ENCODE results near the gene SORCS2. TPM values are rescaled to one million over a fixed set of nuclear protein-coding genes. Genes with fewer than 3 reads are reported as not detected.

SORCS2 gene
- total RNA-seq, 2 donors from 2014 or later, result 1.0 to 4.4 TPM

- no peak for DNase-seq (ENCODE audit: low spot score)
- no peaks in the 10 kb centered on the region for H3K9me3 ChIP-seq
- H3K36me3 ChIP-seq, result no peaks in the 10 kb centered on the region
- intact Hi-C loops (cut with DNase I), result no loop called here
- no peak for TF ChIP-seq POLR2A (IDR thresholded peaks at IDR 0.05)
- no peak for TF ChIP-seq CTCF (IDR thresholded peaks at IDR 0.05)
- TF ChIP-seq POLR2AphosphoS5 (IDR thresholded peaks at IDR 0.05), result no peak
- peak overlapping the region in 1 of 2 donors; percentile 4 for H3K27ac ChIP-seq
- H3K4me1 ChIP-seq (replicated peaks), result peaks cover 7% of the 10 kb centered on the region
- H3K27me3 ChIP-seq (replicated peaks; ENCODE audit: insufficient read depth), result no peaks in the 10 kb centered on the region
- H3K4me3 ChIP-seq, result no peak overlapping the region
- 92% methylated on average over 32 of the region's 32 CpGs for WGBS
These were observed 564.4 kb downstream of the SORCS2 start for GRCh38 chr4:7756561-7757355.

GRCh38 chr4:7757501-7758471 lies 565.4 kb downstream of the SORCS2 start:
- no peak for TF ChIP-seq CTCF (IDR thresholded peaks at IDR 0.05)
- peak; percentile 92 for TF ChIP-seq POLR2AphosphoS5 (IDR thresholded peaks at IDR 0.05)
- no peaks in the 10 kb centered on the region for H3K27me3 ChIP-seq (replicated peaks; ENCODE audit: insufficient read depth)
- peak; percentile 49 for DNase-seq (ENCODE audit: low spot score)
- intact Hi-C loops (cut with DNase I), result no loop called here
- H3K27ac ChIP-seq, result peak overlapping the region in 1 of 2 donors; percentile 5
- H3K9me3 ChIP-seq, result no peaks in the 10 kb centered on the region
- no peaks in the 10 kb centered on the region for H3K36me3 ChIP-seq
- 21% methylated on average over 22 of the region's 22 CpGs for WGBS
- peaks cover 7% of the 10 kb centered on the region for H3K4me1 ChIP-seq (replicated peaks)
- no peak overlapping the region for H3K4me3 ChIP-seq

GRCh38 chr4:7758476-7758875 lies 566.1 kb downstream of the SORCS2 start:
- TF ChIP-seq CTCF (IDR thresholded peaks at IDR 0.05) (no peak), POLR2A (IDR thresholded peaks at IDR 0.05) (no peak), POLR2AphosphoS5 (IDR thresholded peaks at IDR 0.05) (no peak)
- Histone ChIP-seq H3K4me3 (no peak overlapping the region), H3K36me3 (no peaks in the 10 kb centered on the region), H3K4me1 (replicated peaks) (peaks cover 7% of the 10 kb centered on the region), H3K27me3 (replicated peaks; ENCODE audit: insufficient read depth) (no peaks in the 10 kb centered on the region), H3K9me3 (no peaks in the 10 kb centered on the region), H3K27ac (no peak overlapping the region)
- no peak for DNase-seq (ENCODE audit: low spot score)
- WGBS, result 81% methylated on average over 11 of the region's 11 CpGs
- intact Hi-C loops (cut with DNase I), result no loop called here

DNA sequence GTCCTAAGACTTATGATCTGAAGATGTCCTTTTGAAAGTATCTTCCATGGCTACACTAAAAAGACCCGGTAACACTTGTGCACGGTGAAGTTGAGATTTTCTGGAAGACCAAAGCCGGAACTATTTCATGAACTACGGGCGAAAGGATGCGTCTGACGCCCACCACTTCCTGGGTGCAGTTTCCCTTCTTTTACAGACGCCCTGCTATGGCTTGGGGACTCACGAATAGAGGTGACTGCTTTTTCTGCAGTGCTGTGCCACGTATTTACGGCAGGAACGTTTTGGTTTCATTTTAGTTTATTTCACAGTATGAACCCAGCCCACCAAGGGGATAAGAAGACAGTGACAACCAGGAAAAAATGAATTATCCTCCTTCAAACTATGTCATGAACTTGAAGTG lies 566.9 kb downstream of the SORCS2 start:
- peaks cover 7% of the 10 kb centered on the region for H3K4me1 ChIP-seq (replicated peaks)
- no peaks in the 10 kb centered on the region for H3K27me3 ChIP-seq (replicated peaks; ENCODE audit: insufficient read depth)
- no peak for TF ChIP-seq CTCF (IDR thresholded peaks at IDR 0.05)
- no peak for TF ChIP-seq POLR2A (IDR thresholded peaks at IDR 0.05)
- TF ChIP-seq POLR2AphosphoS5 (IDR thresholded peaks at IDR 0.05), result no peak
- no peak overlapping the region for H3K27ac ChIP-seq
- no peak for DNase-seq (ENCODE audit: low spot score)
- intact Hi-C loops (cut with DNase I), result no loop called here
- H3K9me3 ChIP-seq, result no peaks in the 10 kb centered on the region
- 90% methylated on average over 12 of the region's 12 CpGs for WGBS
- H3K36me3 ChIP-seq, result no peaks in the 10 kb centered on the region
- no peak overlapping the region for H3K4me3 ChIP-seq

All from prostate gland (tissue), 2 donors.